Tibial nerve (tissue), 4 donors: ENCODE data around the gene CITED4. TPM values are rescaled to one million over a fixed set of nuclear protein-coding genes. Genes with fewer than 3 reads are reported as not detected.

Source experiments
- DNase-seq, 2 donors: peaks; one replicate each; pipeline ENCODE4 v3.0.0-alpha.2; 2019; ENCODE audit warnings: low spot score in 2 of 2
- H3K27ac ChIP-seq, 4 donors: fragments of 200-600 bp; sonication (generic) in 3 of 4; one replicate each; pipeline ENCODE4 v1.5.1; 2017 to 2019; ENCODE audit warnings: mild to moderate bottlenecking in 1 of 4
- H3K27me3 ChIP-seq, 2 donors: fragments of 200-600 bp; sonication (generic) in 1 of 2; one replicate each; pipeline versions ENCODE4 v1.5.1 to v1.6.0; 2017 to 2019
- H3K36me3 ChIP-seq, 3 donors: fragments of 200-600 bp; sonication (generic); one replicate each; pipeline ENCODE4 v1.5.1; 2018 to 2019
- H3K4me1 ChIP-seq, 4 donors: fragments of 200-600 bp; sonication (generic) in 3 of 4; one replicate each; pipeline ENCODE4 v1.5.1; 2017 to 2019
- H3K4me3 ChIP-seq, 4 donors: fragments of 200-600 bp; sonication (generic) in 3 of 4; one replicate each; pipeline ENCODE4 v1.5.1; 2017 to 2019; ENCODE audit warnings: mild to moderate bottlenecking in 1 of 4, moderate library complexity in 1 of 4
- H3K9me3 ChIP-seq, 4 donors: fragments of 200-600 bp; sonication (generic) in 3 of 4; one replicate each; pipeline ENCODE4 v1.5.1; 2017 to 2019
- EP300 ChIP-seq, 2 donors: sonication (generic); formaldehyde crosslinking; IDR thresholded peaks; one replicate each; pipeline ENCODE4 v1.6.1; 2017; ENCODE audit warnings: antibody characterized with exemption in 2 of 2, mild to moderate bottlenecking in 1 of 2
- POLR2A ChIP-seq, 2 donors: fragments of 450-650 bp; IDR thresholded peaks; one replicate each; pipeline ENCODE4 v1.6.1; 2017; ENCODE audit warnings: antibody characterized with exemption in 2 of 2, mild to moderate bottlenecking in 2 of 2, moderate library complexity in 2 of 2
- WGBS, 2 donors: methylation state at CpG; one replicate each; pipeline ENCODE4 v1.1.5; 2018; 5-methylcytosine and 5-hydroxymethylcytosine counted together
- total RNA-seq, 4 donors: library from RNA; depleted of rRNA; stranded (reverse); fragments of >200 nt; gene quantifications; one replicate each; pipeline ENCODE4 v1.1.0, GENCODE V29; 2016
- TF ChIP-seq, protein P1 (sequence below), 5 experiments: fragments of 200-600 bp in 3 of 5; fragments of 450-650 bp in 2 of 5; sonication (generic) in 3 of 5; IDR thresholded peaks; one replicate each; pipeline ENCODE4 v1.5.1; 2016 to 2019; ENCODE audit warnings: antibody characterized with exemption in 5 of 5, mild to moderate bottlenecking in 3 of 5, moderate library complexity in 2 of 5

CITED4 gene
- total RNA-seq, 4 donors from 2014 or later, result 6.0 to 20.3 (median 13.4) TPM

DNA sequence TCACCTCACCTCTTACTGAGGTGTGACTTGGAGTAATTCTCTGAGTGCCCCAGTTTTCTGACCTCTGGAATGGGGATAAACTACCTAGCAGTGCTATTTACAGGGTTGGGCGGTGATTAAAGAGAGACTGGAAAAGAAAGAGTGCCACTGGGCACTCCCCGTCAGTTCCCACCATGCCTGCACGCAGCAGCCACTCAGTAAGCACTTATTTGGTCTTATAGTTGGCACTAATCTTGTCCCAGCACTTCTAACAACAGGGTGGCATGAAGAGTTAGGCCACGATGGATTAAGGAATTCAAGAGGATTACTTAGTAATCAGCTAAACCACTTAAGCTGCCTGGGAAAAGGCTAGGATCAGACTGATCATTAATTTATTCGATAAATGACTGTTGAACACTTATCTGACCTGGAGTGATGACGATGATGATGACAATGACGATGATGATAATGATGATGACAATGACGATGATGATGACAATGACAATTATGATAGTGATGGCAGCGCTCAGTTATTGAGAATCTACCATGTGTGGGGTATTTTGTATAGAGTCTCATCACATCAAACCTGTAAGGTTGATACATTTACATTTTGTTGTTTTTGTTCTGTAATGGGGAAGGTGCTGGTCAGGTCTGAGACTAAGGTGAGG lies 5.4 kb downstream of the CITED4 start:
- DNase-seq, result no peak
- Histone ChIP-seq H3K9me3 (no peaks in the 10 kb centered on the region), H3K36me3 (no peaks in the 10 kb centered on the region), H3K4me3 (no peak overlapping the region), H3K27me3 (no peaks in the 10 kb centered on the region), H3K27ac (no peak overlapping the region), H3K4me1 (peaks cover 0 to 10% (median 5%) of the 10 kb centered on the region in 4 donors)
- TF ChIP-seq EP300 (IDR thresholded peaks at IDR 0.05), result no peak
- TF ChIP-seq POLR2A (IDR thresholded peaks at IDR 0.05), result no peak
- TF ChIP-seq, protein P1, sequence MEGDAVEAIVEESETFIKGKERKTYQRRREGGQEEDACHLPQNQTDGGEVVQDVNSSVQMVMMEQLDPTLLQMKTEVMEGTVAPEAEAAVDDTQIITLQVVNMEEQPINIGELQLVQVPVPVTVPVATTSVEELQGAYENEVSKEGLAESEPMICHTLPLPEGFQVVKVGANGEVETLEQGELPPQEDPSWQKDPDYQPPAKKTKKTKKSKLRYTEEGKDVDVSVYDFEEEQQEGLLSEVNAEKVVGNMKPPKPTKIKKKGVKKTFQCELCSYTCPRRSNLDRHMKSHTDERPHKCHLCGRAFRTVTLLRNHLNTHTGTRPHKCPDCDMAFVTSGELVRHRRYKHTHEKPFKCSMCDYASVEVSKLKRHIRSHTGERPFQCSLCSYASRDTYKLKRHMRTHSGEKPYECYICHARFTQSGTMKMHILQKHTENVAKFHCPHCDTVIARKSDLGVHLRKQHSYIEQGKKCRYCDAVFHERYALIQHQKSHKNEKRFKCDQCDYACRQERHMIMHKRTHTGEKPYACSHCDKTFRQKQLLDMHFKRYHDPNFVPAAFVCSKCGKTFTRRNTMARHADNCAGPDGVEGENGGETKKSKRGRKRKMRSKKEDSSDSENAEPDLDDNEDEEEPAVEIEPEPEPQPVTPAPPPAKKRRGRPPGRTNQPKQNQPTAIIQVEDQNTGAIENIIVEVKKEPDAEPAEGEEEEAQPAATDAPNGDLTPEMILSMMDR (IDR thresholded peaks at IDR 0.05), result no peak
- WGBS, 2 donors, result 93 to 94% methylated on average over 9 of the region's 9 CpGs

DNA sequence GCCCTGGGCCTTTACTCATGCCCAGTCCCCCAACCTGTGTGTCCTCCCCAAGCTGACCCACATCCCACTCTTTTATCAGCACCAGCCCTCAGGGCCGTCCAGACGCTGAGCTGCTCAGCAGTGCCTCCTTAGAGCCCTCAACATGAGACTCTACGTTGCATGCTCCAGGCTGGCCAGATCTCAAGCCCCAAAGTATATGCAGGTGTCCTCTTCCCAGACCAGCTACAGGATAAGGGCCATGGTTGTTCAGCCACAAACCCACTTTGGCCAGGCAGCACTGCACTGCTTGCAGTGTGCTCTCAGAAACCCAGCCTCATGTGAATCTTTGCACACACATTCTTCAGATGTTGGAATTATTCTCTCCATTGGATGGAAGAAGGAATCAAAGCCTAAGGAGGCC lies 6.0 kb downstream of the CITED4 start:
- no peak for TF ChIP-seq EP300 (IDR thresholded peaks at IDR 0.05)
- TF ChIP-seq POLR2A (IDR thresholded peaks at IDR 0.05), result no peak
- TF ChIP-seq, protein P1 (IDR thresholded peaks at IDR 0.05), result no peak
- H3K27me3 ChIP-seq, result no peaks in the 10 kb centered on the region
- H3K4me1 ChIP-seq, result peaks cover 0 to 7% (median 3%) of the 10 kb centered on the region in 4 donors
- no peaks in the 10 kb centered on the region for H3K9me3 ChIP-seq
- no peaks in the 10 kb centered on the region for H3K36me3 ChIP-seq
- H3K4me3 ChIP-seq, result no peak overlapping the region
- H3K27ac ChIP-seq, result no peak overlapping the region
- no peak for DNase-seq
- WGBS, 2 donors, result 75 to 76% methylated on average over 3 of the region's 3 CpGs

DNA sequence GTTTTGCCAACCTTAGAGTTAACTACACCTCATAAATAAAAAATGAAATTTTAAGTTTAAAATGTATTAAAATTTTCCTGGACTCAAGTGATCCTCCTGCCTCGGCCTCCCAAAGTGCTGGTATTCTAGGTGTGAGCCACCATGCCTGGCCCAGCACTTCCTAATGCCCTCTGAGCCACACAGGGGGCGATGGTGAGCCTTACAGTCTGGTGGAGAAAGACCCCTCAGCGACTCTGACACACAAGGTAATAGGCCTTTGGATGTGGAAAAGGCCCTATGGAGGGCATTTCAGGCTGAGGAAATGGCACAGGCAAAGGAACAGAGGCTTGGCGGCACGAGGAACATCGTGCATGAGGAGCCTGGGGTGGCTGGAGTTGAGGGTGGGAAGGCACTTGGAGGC lies 6.7 kb downstream of the CITED4 start:
- H3K27ac ChIP-seq, result no peak overlapping the region
- peaks cover 0 to under 1% (median 0%) of the 10 kb centered on the region in 4 donors for H3K4me1 ChIP-seq
- 83 to 89% methylated on average over 6 of the region's 6 CpGs for WGBS, 2 donors
- DNase-seq, result no peak
- no peaks in the 10 kb centered on the region for H3K36me3 ChIP-seq
- no peaks in the 10 kb centered on the region for H3K27me3 ChIP-seq
- no peaks in the 10 kb centered on the region for H3K9me3 ChIP-seq
- H3K4me3 ChIP-seq, result no peak overlapping the region
- no peak for TF ChIP-seq EP300 (IDR thresholded peaks at IDR 0.05)
- TF ChIP-seq POLR2A (IDR thresholded peaks at IDR 0.05), result no peak
- TF ChIP-seq, protein P1 (IDR thresholded peaks at IDR 0.05), result no peak

DNA sequence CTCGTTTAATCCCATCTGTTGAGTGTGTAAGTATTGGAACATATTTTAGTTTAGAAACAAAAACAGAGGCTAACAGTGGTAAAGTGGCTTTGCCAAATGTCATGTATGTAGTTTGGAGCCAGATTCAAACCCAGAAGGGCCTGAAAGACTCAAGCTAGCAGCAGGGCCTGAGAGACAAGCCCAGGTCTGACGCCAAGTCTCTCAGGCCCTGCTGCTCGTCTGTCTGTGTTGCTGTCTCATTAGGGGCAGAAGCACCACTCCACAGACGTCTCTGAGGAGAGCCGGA lies 8.3 kb downstream of the CITED4 start:
- Histone ChIP-seq H3K4me1 (peaks cover 0 to 4% (median 0%) of the 10 kb centered on the region in 4 donors), H3K27ac (no peak overlapping the region), H3K9me3 (no peaks in the 10 kb centered on the region), H3K27me3 (no peaks in the 10 kb centered on the region), H3K4me3 (no peak overlapping the region), H3K36me3 (no peaks in the 10 kb centered on the region)
- no peak for TF ChIP-seq EP300 (IDR thresholded peaks at IDR 0.05)
- 51 to 63% methylated on average over 5 of the region's 5 CpGs for WGBS, 2 donors
- DNase-seq, result no peak

DNA sequence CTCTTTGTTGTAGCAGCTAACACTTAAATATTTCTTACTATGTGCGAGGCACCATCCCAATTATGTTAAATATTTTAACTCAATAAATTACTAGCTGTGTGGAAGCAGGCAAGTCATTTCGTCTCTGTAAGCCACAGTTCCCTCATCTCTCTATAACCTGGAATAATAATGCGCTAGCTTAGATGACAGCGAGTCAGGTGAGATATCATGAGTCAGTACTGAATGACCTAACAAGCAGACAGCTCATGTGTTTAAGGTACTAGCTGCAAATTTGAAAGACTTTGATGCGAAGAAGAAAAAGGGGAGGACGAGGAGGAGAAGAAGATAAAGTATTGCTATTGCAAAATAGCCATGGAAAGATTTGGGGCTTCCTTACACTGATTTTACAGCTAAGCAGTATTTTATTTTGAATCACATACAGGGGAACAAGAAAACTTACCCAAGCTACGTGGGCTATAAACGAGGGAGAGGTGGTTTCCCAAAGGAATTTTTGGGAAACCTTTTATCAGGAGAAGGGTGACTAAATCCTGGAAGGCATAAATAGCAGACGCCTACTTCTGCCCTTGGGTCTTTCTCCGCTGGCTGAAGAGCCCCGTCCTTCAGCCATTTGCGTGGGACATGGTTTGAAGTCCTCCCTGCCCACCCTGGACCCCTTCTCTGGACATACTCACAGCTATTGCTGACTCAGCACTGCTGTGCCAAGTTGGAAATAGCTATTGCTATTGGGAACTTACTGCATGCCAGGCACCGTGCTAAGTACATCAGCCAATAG lies 8.9 kb downstream of the CITED4 start:
- Histone ChIP-seq H3K27me3 (no peaks in the 10 kb centered on the region), H3K4me1 (peaks cover 0 to 4% (median 0%) of the 10 kb centered on the region in 4 donors), H3K4me3 (no peak overlapping the region), H3K9me3 (no peaks in the 10 kb centered on the region), H3K36me3 (no peaks in the 10 kb centered on the region), H3K27ac (no peak overlapping the region)
- no peak for DNase-seq
- 73 to 79% methylated on average over 13 of the region's 13 CpGs for WGBS, 2 donors
- TF ChIP-seq EP300 (IDR thresholded peaks at IDR 0.05) (no peak), POLR2A (IDR thresholded peaks at IDR 0.05) (no peak)
- TF ChIP-seq, protein P1 (IDR thresholded peaks at IDR 0.05), result no peak
